PC-3 (cell line): ENCODE data around the gene CHST8. TPM values are rescaled to one million over a fixed set of nuclear protein-coding genes. Genes with fewer than 3 reads are reported as not detected.

ENCODE experiments used
- ATAC-seq: fragments of 200-7000 bp; cut with Tn5 transposase; 2 replicates; pipeline ENCODE4 v1.9.1; 2020; ENCODE audit warnings: mild to moderate bottlenecking, moderate library complexity
- BruUV-seq: library from RNA; stranded (reverse); fragments of 400-500 nt; replicated peaks from 2 replicates; lab custom pipeline; 2021; lab: Mats Ljungman, UMichigan
- CTCF ChIA-PET: fragments of 300-600 bp; sonication (Branson Sonifier 250); formaldehyde crosslinking; loops from one replicate; lab custom pipeline; 2022; ENCODE audit warnings: antibody characterized with exemption; lab: Charles Lee
- POLR2A ChIA-PET: fragments of 300-600 bp; sonication (Branson Sonifier 250); formaldehyde crosslinking; loops from one replicate; lab custom pipeline; 2022; ENCODE audit warnings: antibody characterized with exemption; ENCODE audit not compliant: unreplicated experiment; lab: Charles Lee
- DNase-seq: peaks from one replicate; pipeline ENCODE4 v3.0.0-alpha.2; 2015
- H2AFZ ChIP-seq: fragments of 300-600 bp; sonication (generic); 2 replicates; pipeline ENCODE4 v1.6.0; 2016; ENCODE audit warnings: antibody characterized with exemption, low read length
- H3F3A ChIP-seq: fragments of 300-600 bp; sonication (generic); one replicate; pipeline ENCODE4 v1.6.0; 2017; ENCODE audit warnings: antibody characterized with exemption, low read length, control low read depth, mild to moderate bottlenecking; ENCODE audit not compliant: unreplicated experiment
- H3K27ac ChIP-seq: fragments of 300-600 bp; sonication (generic); 2 replicates; pipeline ENCODE4 v1.5.1; 2016; ENCODE audit warnings: mild to moderate bottlenecking, low read length
- H3K27me3 ChIP-seq: fragments of 300-600 bp; sonication (generic); 2 replicates; pipeline ENCODE4 v1.6.1; 2016; ENCODE audit warnings: low read length, mixed read lengths
- H3K36me3 ChIP-seq: fragments of 300-600 bp; sonication (generic); 2 replicates; pipeline ENCODE4 v1.6.1; 2016; ENCODE audit warnings: low read depth, mixed run types, low read length, mixed read lengths
- H3K4me1 ChIP-seq: fragments of 300-600 bp; sonication (generic); 2 replicates; pipeline ENCODE4 v1.5.1; 2016; ENCODE audit warnings: low read length; ENCODE audit not compliant: insufficient read depth
- H3K4me2 ChIP-seq: fragments of 300-600 bp; sonication (generic); 2 replicates; pipeline ENCODE4 v1.6.0; 2016; ENCODE audit warnings: low read length
- H3K4me3 ChIP-seq: fragments of 300-600 bp; sonication (generic); 2 replicates; pipeline ENCODE4 v1.5.1; 2016; ENCODE audit warnings: mild to moderate bottlenecking, low read length, mixed read lengths
- H3K79me2 ChIP-seq: fragments of 300-600 bp; sonication (generic); 2 replicates; pipeline ENCODE4 v1.6.1; 2017; ENCODE audit warnings: low read length, mixed read lengths
- H3K9ac ChIP-seq: fragments of 300-600 bp; sonication (generic); 2 replicates; pipeline ENCODE4 v1.6.0; 2016; ENCODE audit warnings: mild to moderate bottlenecking, low read length
- H3K9me2 ChIP-seq: fragments of 300-600 bp; sonication (generic); replicated peaks from 2 replicates; pipeline ENCODE4 v1.6.1; 2016; ENCODE audit warnings: mixed run types, low read length, mixed read lengths
- H3K9me3 ChIP-seq: fragments of 300-600 bp; sonication (generic); 2 replicates; pipeline ENCODE4 v1.6.1; 2016; ENCODE audit warnings: low read length, mixed read lengths
- H4K20me1 ChIP-seq: fragments of 300-600 bp; sonication (generic); 2 replicates; pipeline ENCODE4 v1.6.1; 2016; ENCODE audit warnings: low read length, mixed read lengths
- EZH2 ChIP-seq: fragments of 300-600 bp; sonication (generic); IDR thresholded peaks from one replicate; pipeline ENCODE4 v1.6.1; 2017; ENCODE audit warnings: antibody characterized with exemption, mild to moderate bottlenecking, low read length; ENCODE audit not compliant: unreplicated experiment
- EZH2phosphoT487 ChIP-seq: fragments of 300-600 bp; sonication (generic); IDR thresholded peaks from 2 replicates; pipeline ENCODE4 v1.6.1; 2018; ENCODE audit warnings: mild to moderate bottlenecking, antibody characterized with exemption, low read length, borderline replicate concordance
- intact Hi-C: fragments of 100-400 bp; cut with micrococcal nuclease; formaldehyde crosslinking; loops from 2 replicates; pipeline ENCODE4 v1.9.0; 2023
- total RNA-seq: library from RNA; depleted of rRNA; stranded (reverse); fragments of >200 nt; gene quantifications from 2 replicates; pipeline ENCODE4 v1.2.3, GENCODE V29; 2014
- TF ChIP-seq, protein P1 (sequence below): fragments of 300-600 bp; sonication (generic); conservative IDR thresholded peaks from 2 replicates; pipeline ENCODE4 v1.5.1; 2017; ENCODE audit warnings: antibody characterized with exemption, low read depth, mild to moderate bottlenecking, low read length

CHST8 gene
- total RNA-seq, 1 experiment from 2014 or later, result 0.36 TPM

- Histone ChIP-seq H3K27me3 (no peaks in the 10 kb centered on the region), H3K9me2 (no peaks in the 10 kb centered on the region), H2AFZ (no peak overlapping the region), H3K79me2 (no peaks in the 10 kb centered on the region), H3F3A (no peaks in the 10 kb centered on the region), H3K36me3 (no peaks in the 10 kb centered on the region), H3K4me1 (no peaks in the 10 kb centered on the region), H4K20me1 (no peaks in the 10 kb centered on the region), H3K4me3 (no peak overlapping the region), H3K9me3 (no peaks in the 10 kb centered on the region), H3K4me2 (no peak overlapping the region), H3K27ac (no peak overlapping the region), H3K9ac (no peak overlapping the region)
- CTCF ChIA-PET, result no interaction called here
- BruUV-seq, result no TSS peak
- no peak for TF ChIP-seq EZH2phosphoT487
- no peak for TF ChIP-seq EZH2
- TF ChIP-seq, protein P1, sequence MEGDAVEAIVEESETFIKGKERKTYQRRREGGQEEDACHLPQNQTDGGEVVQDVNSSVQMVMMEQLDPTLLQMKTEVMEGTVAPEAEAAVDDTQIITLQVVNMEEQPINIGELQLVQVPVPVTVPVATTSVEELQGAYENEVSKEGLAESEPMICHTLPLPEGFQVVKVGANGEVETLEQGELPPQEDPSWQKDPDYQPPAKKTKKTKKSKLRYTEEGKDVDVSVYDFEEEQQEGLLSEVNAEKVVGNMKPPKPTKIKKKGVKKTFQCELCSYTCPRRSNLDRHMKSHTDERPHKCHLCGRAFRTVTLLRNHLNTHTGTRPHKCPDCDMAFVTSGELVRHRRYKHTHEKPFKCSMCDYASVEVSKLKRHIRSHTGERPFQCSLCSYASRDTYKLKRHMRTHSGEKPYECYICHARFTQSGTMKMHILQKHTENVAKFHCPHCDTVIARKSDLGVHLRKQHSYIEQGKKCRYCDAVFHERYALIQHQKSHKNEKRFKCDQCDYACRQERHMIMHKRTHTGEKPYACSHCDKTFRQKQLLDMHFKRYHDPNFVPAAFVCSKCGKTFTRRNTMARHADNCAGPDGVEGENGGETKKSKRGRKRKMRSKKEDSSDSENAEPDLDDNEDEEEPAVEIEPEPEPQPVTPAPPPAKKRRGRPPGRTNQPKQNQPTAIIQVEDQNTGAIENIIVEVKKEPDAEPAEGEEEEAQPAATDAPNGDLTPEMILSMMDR, result no peak
- ATAC-seq (no peak), DNase-seq (no peak)
- POLR2A ChIA-PET, result no interaction called here
- intact Hi-C loops, result no loop called here
Observed at GRCh38 chr19:33720691-33721682, 99.2 kb downstream of the CHST8 start.

- Histone ChIP-seq H3K4me1 (no peaks in the 10 kb centered on the region), H3K36me3 (no peaks in the 10 kb centered on the region), H3K9me2 (no peaks in the 10 kb centered on the region), H3K27ac (no peak overlapping the region), H3F3A (no peaks in the 10 kb centered on the region), H3K27me3 (no peaks in the 10 kb centered on the region), H3K79me2 (no peaks in the 10 kb centered on the region), H2AFZ (no peak overlapping the region), H3K4me2 (no peak overlapping the region), H3K4me3 (no peak overlapping the region), H3K9me3 (no peaks in the 10 kb centered on the region), H3K9ac (no peak overlapping the region), H4K20me1 (no peaks in the 10 kb centered on the region)
- no peak for TF ChIP-seq EZH2phosphoT487
- ChIA-PET CTCF (no interaction called here), POLR2A (no interaction called here)
- BruUV-seq, result no TSS peak
- intact Hi-C loops, result no loop called here
- DNase-seq (no peak), ATAC-seq (no peak)
Observed at GRCh38 chr19:33721735-33722297, 100.1 kb downstream of the CHST8 start.

DNA sequence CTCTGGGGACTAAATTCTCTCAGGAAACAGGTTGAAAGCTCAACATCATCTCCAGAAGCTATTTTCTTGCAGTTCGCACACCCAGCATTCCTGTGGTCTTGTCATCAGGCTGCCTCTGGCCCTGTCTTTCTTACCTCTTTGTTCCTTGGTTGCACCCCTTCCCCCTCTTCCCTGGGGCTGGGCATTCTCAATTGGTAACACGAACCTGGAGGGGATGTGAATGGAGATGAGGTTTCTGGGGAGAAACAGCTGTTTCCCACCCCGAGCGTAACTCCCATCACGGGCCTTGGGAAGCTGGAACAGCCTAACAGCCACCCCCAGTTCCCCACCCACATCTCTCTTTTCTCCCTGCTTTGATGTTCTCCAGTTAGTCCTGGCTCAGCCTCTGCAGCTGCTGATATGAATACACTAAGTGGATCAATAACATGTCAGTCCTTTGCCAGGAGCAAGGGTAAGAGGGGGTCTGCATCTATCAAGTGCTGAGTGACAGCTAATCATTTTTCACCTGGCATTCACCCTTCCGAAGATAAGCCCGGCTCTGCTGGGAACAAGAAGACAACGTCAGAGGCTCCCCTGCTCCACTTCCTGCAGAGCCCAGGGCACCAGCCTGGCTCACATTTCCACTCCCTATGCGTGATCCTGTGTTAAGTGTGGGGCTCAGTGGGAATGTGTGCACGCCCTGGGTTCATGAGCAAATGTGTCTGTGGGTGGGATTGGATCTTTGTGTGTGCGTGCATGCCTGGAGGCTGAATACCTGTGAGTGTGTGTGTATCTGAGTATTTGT lies 100.9 kb downstream of the CHST8 start:
- intact Hi-C loops, result no loop called here
- no peaks in the 10 kb centered on the region for H3K9me2 ChIP-seq
- POLR2A ChIA-PET, result no interaction called here
- no peak overlapping the region for H3K27ac ChIP-seq
- no peak overlapping the region for H3K4me3 ChIP-seq
- TF ChIP-seq, protein P1, result no peak
- TF ChIP-seq EZH2phosphoT487, result no peak
- no peak for TF ChIP-seq EZH2
- H4K20me1 ChIP-seq, result no peaks in the 10 kb centered on the region
- CTCF ChIA-PET, result no interaction called here
- DNase-seq, result no peak
- no peaks in the 10 kb centered on the region for H3K4me1 ChIP-seq
- no peaks in the 10 kb centered on the region for H3F3A ChIP-seq
- H3K4me2 ChIP-seq, result no peak overlapping the region
- no peaks in the 10 kb centered on the region for H3K79me2 ChIP-seq
- no peaks in the 10 kb centered on the region for H3K36me3 ChIP-seq
- H3K9ac ChIP-seq, result no peak overlapping the region
- no peak overlapping the region for H2AFZ ChIP-seq
- BruUV-seq, result no TSS peak
- no peaks in the 10 kb centered on the region for H3K9me3 ChIP-seq
- ATAC-seq, result no peak
- peaks cover 4% of the 10 kb centered on the region for H3K27me3 ChIP-seq
